Stimulated activated CD8-positive, alpha-beta memory T cell treated with anti-CD3 and anti-CD28 coated beads, Interleukin-4, amount 100 ng/mL, for 24 hours (primary cell): ENCODE data around the gene CHMP4A.

ENCODE experiments used
- DNase-seq: peaks from one replicate; pipeline ENCODE4 v3.0.0-alpha.2; 2020; ENCODE audit warnings: low read depth

The CHMP4A gene, protein sequence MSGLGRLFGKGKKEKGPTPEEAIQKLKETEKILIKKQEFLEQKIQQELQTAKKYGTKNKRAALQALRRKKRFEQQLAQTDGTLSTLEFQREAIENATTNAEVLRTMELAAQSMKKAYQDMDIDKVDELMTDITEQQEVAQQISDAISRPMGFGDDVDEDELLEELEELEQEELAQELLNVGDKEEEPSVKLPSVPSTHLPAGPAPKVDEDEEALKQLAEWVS

DNA sequence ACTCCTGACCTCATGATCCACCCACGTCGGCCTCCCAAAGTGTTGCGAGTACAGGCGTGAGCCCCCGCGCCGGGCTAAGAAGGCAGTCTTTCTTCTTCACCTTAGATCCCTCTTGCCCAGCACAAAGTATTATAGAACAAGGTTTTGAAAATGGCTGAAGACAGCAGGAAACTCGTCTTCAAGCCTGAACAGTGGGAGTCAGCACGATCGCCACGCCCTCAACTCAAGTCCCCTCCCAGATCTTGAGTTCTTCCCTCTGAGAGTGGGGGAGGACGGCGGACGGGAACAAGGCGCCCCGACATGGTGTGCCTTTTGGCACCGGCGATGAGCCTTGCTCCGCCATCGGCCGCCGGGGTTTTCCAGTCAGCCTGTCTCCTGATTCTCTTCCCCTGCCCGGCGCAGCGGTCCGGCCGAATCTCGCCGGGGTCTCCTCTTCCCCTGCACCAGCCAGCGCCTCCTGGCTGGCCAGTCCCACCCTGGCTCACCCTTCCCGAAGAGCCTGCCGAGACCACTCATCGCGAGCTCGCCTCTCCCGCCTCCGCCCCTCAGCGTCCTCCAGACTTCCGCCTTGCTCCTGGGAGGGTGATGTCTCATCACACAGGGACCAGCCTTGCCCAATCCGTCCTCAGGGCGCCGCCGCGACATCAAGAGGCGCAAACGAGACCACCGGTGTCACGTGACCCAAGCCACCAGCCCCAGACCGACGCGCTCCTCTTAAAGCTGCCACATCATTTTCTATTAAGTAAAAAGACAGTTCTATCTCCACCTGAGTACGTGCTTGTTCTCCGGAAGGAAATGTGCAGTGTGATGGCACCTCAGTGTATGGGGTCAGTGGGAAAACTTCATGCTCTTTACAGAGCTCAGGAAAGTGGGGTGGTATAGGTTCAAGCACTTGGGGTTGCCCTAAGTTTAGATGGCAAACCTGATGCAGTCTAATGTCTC is at the start of gene CHMP4A:
CHMP4A (minus strand) TSS at position 565 of the 942 bp plus-strand sequence; CDS start at position 516, 49 bp downstream.
- peak; percentile 97 for DNase-seq

DNA sequence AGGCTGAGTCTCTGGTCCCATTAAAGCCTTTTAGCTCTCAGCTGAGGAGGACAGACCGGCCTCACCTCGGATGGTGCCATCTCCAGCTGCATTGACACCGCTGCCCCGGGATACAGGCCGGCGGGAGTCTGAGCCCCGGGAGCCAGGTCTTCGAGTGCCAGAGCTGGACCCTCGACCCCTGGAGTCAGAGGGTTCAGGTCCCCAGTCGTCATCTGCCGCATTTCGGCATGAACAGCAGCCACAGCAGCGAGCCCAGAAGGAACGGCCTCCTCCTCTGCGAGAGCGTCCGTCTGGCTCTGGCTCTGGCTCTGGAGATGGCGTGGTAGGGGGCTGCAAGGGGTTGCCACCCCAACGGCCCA is 48.7 kb upstream of the CHMP4A start:
- DNase-seq = no peak

DNA sequence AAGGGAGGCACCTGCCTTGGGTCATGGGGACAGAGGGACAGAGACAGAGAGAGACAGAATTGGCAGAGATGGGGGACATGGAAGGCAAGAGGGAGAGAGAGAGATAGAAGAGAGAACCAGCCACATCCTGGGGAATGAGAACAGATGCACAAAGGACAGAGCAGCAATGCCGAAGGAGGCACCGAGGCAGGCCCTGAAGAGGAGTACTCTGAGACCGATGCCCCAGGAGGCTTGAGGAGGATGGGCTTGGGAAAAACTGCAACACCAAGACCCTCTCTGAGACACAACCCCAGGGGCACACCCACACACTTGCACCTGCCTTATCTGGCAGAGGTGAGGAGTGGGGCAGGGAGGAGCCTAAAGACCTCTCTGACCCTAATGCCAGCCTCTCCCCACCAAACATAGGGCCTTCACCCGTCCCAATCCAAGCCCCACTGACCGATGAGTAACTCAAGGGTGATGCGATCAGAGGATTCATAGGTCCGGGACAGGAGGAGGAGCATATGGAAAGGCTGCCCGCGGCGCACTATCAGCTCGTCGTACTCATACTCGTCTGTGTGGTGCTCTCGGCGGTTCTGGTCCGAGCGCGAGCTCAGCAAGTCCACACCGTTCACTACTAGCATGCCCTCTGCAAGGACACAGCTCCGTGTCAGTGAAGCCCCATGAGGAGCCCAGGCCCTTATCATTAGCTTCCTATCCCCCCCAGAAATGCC is 48.1 kb upstream of the CHMP4A start:
- no peak for DNase-seq

DNA sequence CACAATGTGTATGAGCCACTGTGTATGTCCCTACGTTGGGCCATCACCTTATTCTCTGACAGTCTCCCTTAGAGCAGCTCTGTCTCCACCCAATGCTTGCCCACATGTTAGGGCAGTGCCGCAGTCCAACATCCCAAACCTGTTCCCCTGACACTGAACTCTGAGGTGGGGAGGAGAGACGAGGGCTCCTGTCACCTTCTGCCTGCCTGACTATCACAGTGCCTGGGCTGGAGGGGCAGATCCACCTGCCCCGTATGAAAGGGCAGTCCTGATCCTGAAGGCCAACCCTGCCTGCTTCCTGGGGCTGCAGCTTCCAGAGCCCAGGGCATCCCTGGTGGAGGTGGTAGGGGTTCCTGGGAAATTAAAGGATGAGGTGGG is 47.5 kb upstream of the CHMP4A start:
- no peak for DNase-seq

DNA sequence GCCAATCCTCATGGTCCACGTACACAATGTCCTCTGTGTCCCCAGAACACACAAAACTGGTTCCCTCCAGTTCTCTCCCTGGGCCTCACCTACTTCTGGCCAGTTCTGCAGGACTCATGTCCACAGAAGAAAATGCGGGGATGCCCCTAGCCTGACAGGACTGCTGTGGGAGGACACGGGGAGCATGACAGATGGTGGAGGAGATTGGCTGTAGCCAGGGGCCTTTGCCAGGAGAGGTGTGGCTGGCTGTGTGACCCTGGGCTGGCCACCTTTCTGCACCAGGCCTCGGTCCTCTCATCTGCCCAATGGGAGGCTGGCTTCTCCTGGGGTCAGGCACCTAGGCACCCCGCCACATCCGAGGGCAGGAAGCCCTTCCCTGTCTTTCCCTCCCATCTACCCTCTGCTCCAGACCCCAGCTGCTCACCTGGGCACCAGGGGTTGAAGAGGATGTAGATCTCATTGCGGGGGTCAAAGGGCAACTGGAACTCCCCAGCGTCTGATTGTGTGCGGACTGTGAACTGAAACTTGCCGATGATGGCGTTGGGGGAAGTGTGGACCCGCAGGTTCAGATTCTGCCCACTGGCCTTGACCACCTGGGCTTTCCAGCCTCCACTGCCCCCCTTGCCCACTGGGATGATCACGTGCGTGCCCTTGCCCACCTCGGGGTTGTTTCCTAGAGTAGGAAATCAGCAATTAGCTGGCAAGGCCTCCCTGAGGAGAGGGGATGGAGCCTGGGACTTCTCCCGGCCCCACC is 46.9 kb upstream of the CHMP4A start:
- no peak for DNase-seq

DNA sequence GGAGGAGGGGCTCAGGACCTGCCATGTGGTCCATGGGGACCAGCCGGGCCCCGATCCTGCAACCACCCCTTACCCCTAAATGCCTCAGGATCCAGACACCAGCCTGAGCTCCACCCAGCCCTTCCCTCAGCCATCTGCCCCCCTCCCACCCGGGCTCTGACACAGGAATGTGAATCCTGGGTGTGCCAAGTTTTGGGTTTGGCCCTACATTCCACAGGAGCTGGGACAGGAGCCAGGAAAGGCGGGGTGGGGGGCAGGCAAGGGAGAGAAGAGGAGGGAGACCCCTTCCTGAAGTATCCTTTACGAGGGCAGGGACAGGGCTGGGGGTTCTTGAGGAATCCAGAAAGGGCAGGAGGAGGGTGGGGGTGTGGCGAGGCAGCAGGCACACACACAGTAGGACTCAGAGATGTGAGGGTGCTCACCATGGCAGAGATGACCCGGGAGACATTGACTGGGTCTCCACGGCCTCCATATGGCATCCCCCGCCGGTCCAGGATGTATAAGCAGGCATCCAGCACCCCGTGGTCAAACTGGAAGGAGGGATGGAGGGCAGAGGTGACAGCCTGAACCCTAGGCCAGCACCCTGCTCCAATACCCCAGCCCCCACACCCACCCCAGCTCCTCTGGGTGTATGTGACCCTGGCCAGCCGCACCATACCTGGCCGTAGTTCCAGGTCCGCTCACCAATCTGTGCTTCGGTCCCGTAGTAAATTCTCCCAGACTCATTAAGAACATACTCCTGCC is 46.2 kb upstream of the CHMP4A start:
- DNase-seq = no peak

DNA sequence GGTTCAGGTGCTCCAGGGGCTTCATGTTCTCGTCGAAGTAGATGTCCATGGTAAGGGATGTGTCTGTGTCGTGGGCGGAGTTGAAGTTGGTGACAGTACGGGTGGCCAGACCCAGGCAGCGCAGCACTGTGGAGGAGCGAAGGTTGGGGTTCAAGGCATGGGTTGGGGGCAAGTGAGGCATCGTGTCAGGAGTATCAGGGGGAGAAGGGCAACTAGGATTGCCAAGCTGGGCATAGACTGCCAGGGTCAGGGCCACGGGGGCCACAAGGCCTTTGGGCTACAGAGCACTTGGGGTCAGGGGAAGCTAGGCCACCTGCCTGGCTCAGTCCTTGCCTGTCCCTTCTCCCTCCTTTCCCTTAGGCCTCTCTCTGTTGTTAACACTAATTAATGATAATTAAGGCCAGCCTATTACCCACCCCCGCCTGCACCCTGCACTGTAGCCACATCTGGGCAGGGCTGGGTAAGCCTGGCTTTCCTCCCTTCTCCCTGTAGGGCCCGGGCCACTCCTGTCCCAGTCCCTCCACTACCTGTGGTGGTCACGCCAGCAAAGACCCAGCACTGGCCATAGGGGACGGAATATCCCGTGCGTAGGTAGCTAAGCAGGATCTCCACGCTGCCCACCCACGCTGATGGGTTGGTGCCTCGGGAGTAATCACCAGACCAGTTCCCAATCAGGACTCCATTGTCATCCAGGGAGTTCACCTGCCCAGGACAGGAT is 45.4 kb upstream of the CHMP4A start:
- no peak for DNase-seq

DNA sequence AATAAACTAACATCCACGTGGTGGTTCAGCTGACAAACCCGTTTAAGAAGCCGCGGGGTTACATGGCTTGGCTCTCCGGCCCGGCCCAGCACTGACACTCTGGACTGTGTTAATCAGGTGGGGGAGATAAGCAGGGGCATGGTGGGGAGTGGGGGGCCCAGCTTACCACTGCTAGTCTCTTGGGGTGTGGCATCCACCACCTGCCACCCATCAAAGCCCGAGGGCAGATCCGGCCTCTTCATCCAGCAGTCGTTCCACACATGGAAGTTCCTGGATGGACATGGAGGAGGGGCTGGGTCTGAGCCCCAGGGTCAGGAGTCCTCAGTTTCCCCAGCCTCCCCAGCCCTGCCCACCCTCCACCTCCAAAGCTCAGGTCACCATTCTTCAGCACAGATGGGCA is 44.8 kb upstream of the CHMP4A start:
- DNase-seq = no peak

DNA sequence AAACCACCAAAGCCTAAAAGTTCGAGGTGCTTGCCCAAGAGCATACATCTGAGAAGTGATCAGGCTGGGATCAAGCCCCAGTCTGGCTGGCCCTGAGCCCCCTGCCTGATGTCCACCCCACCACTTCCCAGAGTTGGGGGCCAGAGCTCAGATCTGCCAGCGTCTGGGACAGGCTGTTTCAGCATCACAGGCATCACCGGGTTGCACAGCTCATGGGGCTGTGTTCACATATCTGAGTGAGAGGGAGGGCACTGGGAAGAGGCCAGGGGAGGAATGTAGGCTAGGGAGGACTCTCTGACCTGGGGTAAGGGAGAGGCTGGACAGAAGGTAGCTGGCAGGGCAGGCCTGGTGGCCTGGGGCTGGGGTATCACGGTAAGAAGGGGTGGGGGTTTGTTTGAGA is 43.7 kb upstream of the CHMP4A start:
- no peak for DNase-seq

DNA sequence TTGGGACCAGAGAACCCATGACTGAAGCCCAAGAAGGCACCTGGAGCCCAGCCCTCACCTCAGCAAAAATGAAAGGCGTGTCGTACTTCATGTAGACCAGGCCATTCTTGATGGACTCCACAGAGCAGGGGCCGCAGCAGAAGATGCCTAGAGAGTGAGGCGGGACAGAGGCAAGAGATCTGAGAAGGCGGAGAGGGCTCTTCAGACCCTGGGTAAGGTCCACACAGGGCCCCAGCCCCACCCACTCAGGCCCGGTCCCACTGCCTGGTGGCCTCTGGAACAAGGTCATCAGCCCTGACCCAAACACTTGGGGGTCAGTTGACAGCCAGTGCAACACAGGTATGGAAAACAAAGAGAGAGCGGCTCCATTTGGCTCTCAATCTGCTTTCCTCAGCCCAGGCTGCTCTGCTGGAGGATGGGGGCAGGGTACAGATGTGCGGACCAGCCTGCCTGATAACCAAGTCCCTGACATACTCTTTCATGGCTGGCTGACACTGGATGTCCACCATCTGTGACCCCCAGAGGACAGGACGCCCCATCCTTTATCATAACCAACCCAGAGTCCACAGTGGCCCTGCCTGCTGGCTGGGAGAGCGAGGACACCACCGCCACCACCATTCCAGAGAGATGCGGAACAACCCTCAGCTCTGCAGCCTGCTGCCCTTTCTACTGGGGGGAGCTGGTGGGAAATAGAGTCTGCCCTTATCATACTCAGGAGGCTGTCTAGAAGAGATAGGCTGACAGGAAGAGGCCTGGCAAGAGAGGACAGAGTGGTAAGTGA is 42.8 kb upstream of the CHMP4A start:
- no peak for DNase-seq

DNA sequence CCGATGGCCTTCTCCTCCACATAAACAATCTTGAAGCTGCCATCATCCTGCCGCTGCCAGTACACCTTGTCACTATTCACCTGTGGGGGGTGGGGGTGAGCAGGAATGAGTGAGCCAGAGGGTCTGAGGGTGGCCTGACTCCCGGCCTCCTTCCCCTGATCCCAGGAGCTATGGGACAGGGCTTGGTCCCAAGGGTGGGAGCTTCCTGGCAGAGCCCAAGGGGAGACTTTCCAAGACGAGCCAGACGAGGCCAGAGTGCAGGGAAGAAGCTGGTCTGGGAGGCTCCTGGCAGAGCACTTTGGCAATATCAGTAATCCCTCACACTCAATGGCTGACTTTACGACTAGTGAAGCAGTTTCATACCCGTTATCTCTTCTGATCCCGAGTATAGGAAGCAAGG is 42.1 kb upstream of the CHMP4A start:
- no peak for DNase-seq

DNA sequence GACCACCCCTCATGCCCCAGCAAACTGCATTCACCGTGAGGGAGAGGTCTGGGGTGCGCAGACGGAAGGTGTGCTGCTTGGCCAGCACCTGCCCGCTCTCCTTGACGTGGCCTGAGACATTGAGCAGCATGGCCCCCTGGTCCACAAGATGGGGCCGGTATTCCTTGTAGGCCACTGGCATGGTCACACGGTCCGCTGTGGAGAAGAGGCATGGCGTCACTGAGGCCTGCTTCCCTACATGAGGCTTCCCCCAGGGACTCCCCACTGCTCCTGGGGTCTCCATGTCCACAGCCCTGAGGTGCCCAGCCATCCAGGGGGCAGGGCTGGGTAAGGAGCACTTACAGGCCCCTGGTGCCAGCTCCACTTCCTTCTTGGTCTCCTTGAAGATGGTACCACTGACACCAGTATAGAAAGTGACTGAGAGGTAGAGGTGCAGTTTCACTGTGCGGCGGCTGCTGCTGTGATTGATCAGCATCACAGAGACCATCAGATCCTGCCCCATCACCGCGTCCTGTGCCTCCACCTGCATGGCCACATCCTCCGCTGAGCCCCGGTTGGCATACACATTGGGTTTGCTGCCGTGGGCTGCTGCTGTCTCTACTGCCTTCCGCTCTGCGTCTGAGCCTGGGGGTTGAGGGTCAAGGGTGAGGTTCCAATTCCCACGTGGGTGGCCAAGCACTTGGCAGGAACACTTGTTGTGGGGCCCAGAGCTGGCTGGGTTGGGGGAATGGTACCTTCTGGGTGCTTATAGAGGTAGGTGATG is 41.5 kb upstream of the CHMP4A start:
- DNase-seq = no peak

DNA sequence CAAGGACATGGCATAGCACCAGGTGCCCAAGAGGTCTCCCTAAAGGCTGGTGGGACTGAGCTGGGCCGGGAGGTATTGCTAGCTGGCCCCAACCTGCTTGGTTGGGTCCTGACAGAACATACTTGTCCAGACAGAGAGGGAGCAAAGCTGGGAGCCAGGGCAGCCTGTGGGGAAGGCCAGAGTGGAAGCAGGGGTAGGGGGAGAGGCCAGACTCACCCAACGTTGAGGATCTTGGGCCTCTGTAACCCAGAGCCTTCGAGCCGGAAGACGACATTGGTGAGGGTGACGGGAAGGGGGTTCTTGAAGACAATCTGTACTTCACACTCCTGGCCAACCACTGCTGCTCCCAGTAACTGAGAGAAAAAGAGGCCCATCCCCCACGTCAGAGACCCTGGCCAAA is 40.6 kb upstream of the CHMP4A start:
- no peak for DNase-seq

DNA sequence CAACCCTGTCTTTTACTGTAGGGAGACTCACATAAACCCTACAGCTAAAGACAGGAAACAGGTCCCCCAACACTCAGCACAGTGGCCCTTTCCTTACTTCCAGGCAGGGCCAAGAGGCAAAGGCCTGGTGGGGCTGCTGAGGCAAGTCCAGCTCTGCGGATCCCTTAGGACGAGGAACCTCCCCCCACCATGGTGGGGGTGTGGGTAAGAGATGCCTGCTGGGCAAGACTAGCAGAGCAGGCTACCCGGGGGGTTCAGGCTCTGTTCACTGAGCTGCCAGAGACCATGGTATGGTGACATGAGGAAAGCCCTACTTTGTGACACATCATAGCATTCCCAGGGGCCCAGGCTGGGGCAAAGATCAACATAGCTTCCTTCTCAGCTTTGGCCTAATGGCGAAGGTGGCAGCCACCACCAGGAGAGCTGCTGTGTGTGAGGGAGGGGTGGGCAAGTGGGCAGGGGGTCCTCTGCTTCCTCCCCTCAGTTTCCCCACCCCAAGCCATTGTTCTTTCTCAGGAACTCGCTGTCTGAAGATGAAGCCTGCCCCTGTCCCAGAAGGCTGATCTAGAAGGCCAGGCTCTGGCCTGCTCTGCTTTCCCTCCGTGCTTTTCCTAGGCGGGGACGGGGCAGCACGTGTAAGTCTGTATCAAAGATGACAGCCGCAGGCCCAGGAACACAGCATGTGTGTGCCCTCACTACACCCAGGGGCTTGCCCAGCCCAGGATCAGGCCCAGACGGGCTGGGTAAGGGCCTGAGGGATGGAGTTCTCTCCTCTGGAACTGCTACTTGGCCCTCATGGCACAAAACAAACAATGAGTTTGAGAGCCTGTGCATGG is 39.2 kb upstream of the CHMP4A start:
- no peak for DNase-seq

DNA sequence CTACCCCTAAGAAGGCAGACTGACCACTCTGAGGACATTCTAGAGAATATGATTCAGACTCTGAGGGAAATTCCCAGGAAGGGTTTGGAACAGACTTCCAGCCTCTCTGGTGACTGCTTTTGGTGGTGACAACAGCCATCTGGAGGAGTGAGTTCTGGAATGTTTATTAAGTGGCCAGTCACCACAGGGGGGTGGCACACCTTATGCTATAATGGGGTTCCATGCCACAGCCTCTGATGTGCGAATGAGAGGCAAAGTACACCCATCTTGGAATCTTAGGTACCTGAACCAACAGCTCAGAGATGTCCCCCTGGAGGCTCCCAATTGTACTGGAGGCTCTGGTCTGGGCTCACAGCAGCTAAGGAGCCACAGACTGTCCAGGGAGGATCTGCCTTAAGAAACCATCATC is 38.6 kb upstream of the CHMP4A start:
- no peak for DNase-seq

DNA sequence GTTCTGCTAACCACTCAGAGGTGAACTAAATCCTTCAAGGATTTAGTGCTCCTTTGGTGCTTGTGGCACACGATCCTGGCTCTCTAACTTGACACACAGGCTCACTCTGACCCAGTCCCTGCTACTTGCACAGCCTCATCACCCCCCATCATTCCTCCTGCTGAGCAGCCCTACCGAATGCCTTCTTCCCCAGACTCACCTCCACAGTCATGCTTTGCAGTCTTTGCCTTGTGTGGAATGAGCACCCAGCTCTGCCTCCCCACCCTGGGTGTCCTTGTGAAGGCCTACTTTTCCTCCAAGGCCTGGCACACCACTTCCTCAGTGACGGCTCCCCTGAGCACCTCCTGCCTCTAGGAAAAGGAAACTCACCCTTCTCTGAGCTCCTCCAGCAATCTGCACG is 37.1 kb upstream of the CHMP4A start:
- no peak for DNase-seq

DNA sequence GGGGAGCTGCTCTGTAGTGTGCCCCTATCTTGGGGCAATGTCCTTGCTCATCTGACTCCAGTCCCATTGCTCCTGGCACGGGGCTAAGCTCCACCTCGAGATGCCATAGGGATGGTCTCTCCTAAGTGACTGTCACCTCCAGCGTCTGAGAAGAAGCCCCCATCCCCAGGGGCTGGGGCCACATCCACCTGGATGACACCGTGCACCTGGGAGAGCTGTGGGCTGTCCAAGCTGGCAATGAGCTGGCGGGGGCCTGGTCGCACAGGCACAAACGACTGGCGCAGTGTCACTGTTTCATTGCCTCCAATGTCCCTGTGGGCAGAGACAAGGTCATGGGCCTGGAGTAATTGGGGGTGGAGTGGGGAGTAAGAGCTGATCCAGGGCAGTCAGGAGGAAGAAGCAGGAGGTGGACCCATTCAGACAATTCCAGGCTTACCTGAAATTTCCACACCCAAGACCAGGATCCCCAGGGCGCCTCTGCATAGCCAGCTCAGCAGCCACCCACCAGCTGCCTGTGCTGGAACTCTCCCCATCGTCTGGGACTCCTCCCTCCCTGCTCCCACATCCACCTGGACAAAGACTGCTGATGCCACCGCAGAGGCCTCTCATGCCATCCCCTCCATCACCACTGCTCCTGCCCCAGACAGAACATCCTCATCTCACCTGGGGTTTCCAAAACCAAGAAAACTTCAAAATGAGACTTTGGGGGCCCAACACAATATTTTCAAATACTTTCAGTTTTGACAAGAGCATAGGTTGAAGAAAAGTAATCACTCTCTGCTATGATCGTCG is 36.1 kb upstream of the CHMP4A start:
- no peak for DNase-seq

DNA sequence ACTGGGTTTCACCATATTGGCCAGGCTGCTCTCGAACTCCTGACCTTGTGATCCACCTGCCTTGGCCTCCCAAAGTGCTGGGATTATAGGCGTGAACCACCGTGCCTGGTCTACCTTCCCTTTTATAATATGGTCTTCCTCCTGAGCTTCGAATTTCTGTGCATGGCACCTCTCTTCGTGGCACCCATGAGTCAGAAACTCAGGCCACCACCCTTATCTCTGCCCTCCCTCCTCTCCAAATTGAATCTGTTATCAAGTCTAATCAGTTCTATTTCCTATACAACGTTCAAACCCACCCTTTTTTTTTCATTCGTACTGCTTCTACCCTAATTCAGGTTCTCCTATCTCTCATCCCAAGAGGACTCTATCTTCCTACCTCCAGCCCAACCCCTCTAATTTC is 34.1 kb upstream of the CHMP4A start:
- DNase-seq = no peak
